ENCODE measurements around the gene GPBP1.
"Not testable (repeated sequence)": the region's sequence is repeated elsewhere in the genome, so short reads cannot be mapped to it uniquely, and the experiment has no call there.

Gene GPBP1

GRCh38 chr5:57215629-57216195 is 41.9 kb downstream of the GPBP1 start:
- no peak for DNase-seq

- no peak for DNase-seq
These were observed 42.9 kb downstream of the GPBP1 start for GRCh38 chr5:57216714-57217113.

GRCh38 chr5:57219386-57219785 is 45.5 kb downstream of the GPBP1 start:
- no peak for DNase-seq

GRCh38 chr5:57221049-57221568 is 47.2 kb downstream of the GPBP1 start:
- peak; percentile 70 to 81 for DNase-seq

GRCh38 chr5:57225553-57225952 is 51.7 kb downstream of the GPBP1 start:
- no peak for DNase-seq

- DNase-seq: no peak
These were observed 55.5 kb downstream of the GPBP1 start for GRCh38 chr5:57229313-57229712.

- no peak for DNase-seq
These were observed 57.7 kb downstream of the GPBP1 start for GRCh38 chr5:57231607-57232006.

- DNase-seq: no peak
These were observed 58.6 kb downstream of the GPBP1 start for GRCh38 chr5:57232293-57233033.

GRCh38 chr5:57243286-57244137 is 69.7 kb downstream of the GPBP1 start:
- DNase-seq: no peak

- DNase-seq: no peak
These were observed 70.5 kb downstream of the GPBP1 start for GRCh38 chr5:57244331-57244730.

GRCh38 chr5:57246426-57246825 is 72.6 kb downstream of the GPBP1 start:
- no peak for DNase-seq

GRCh38 chr5:57247765-57248164 is 73.9 kb downstream of the GPBP1 start:
- no peak for DNase-seq

GRCh38 chr5:57249265-57249874 is 75.5 kb downstream of the GPBP1 start:
- DNase-seq: no peak

- no peak for DNase-seq
These were observed 84.2 kb downstream of the GPBP1 start for GRCh38 chr5:57258052-57258451.

GRCh38 chr5:57258943-57259342 is 85.1 kb downstream of the GPBP1 start:
- no peak for DNase-seq

GRCh38 chr5:57259704-57260103 is 85.8 kb downstream of the GPBP1 start:
- no peak for DNase-seq

- no peak for DNase-seq
These were observed 88.7 kb downstream of the GPBP1 start for GRCh38 chr5:57262541-57262940.

- no peak for DNase-seq
These were observed 93.9 kb downstream of the GPBP1 start for GRCh38 chr5:57267805-57268204.

GRCh38 chr5:57276353-57276752 is 102.5 kb downstream of the GPBP1 start:
- DNase-seq: no peak

GRCh38 chr5:57277085-57277484 is 103.2 kb downstream of the GPBP1 start:
- peak; percentile 21 to 34 for DNase-seq

GRCh38 chr5:57280853-57281252 is 107.0 kb downstream of the GPBP1 start:
- no peak for DNase-seq

GRCh38 chr5:57285084-57285483 is 111.2 kb downstream of the GPBP1 start:
- not testable (repeated sequence) for DNase-seq

- DNase-seq: no peak
These were observed 118.0 kb downstream of the GPBP1 start for GRCh38 chr5:57291894-57292293.
